Neural progenitor cell (in vitro differentiated cells): Measurements from ENCODE around the gene SLC6A18. TPM values are rescaled to one million over a fixed set of nuclear protein-coding genes. Genes with fewer than 3 reads are reported as not detected.

ENCODE experiments used
- DNase-seq: peaks from one replicate; pipeline ENCODE4 v3.0.0-alpha.2; 2016; ENCODE audit warnings: low spot score
- H2AFZ ChIP-seq: fragments of 200-600 bp; sonication (generic); replicated peaks from 2 replicates; pipeline ENCODE4 v1.6.1; 2016; ENCODE audit warnings: antibody characterized with exemption
- H3F3A ChIP-seq: fragments of 200-600 bp; sonication (generic); 2 replicates; pipeline ENCODE4 v1.6.1; 2016; ENCODE audit warnings: antibody characterized with exemption, low read depth
- H3K27ac ChIP-seq: fragments of 200-600 bp; sonication (generic); 2 replicates; pipeline ENCODE4 v1.5.1; 2016; ENCODE audit warnings: mild to moderate bottlenecking
- H3K27me3 ChIP-seq: fragments of 200-600 bp; sonication (generic); 2 replicates; pipeline ENCODE4 v1.6.1; 2016; ENCODE audit warnings: mild to moderate bottlenecking, moderate library complexity
- H3K36me3 ChIP-seq: fragments of 200-600 bp; sonication (generic); 2 replicates; pipeline ENCODE4 v1.5.1; 2016
- H3K4me1 ChIP-seq: fragments of 200-600 bp; sonication (generic); 2 replicates; pipeline ENCODE4 v1.6.1; 2016; ENCODE audit warnings: mixed run types
- H3K4me2 ChIP-seq: fragments of 200-600 bp; sonication (generic); 2 replicates; pipeline ENCODE4 v1.6.1; 2016
- H3K4me3 ChIP-seq: fragments of 200-600 bp; sonication (generic); 2 replicates; pipeline ENCODE4 v1.5.1; 2016
- H3K79me2 ChIP-seq: fragments of 200-600 bp; sonication (generic); 2 replicates; pipeline ENCODE4 v1.6.1; 2016; ENCODE audit warnings: low read depth
- H3K9ac ChIP-seq: fragments of 200-600 bp; sonication (generic); 2 replicates; pipeline ENCODE4 v1.6.1; 2016
- H3K9me3 ChIP-seq: fragments of 200-600 bp; sonication (generic); 2 replicates; pipeline ENCODE4 v1.5.1; 2016; ENCODE audit warnings: low read depth
- H4K20me1 ChIP-seq: fragments of 200-600 bp; sonication (generic); 2 replicates; pipeline ENCODE4 v1.6.1; 2016; ENCODE audit warnings: low read depth
- H3K27ac Mint-ChIP-seq: 3 replicates; pipeline ENCODE4 v1.8.0; 2021; ENCODE audit warnings: mixed read lengths
- H3K27me3 Mint-ChIP-seq: 2 replicates; pipeline ENCODE4 v1.8.0; 2022; ENCODE audit warnings: low read depth, mild to moderate bottlenecking, inconsistent platforms, moderate library complexity, mixed read lengths; ENCODE audit not compliant: insufficient read depth
- H3K36me3 Mint-ChIP-seq: 3 replicates; pipeline ENCODE4 v1.8.0; 2021; ENCODE audit warnings: mixed read lengths
- H3K4me1 Mint-ChIP-seq: 3 replicates; pipeline ENCODE4 v1.8.0; 2021; ENCODE audit warnings: mixed read lengths
- H3K4me3 Mint-ChIP-seq: 3 replicates; pipeline ENCODE4 v1.8.0; 2021; ENCODE audit warnings: mild to moderate bottlenecking, moderate library complexity, mixed read lengths
- H3K9me3 Mint-ChIP-seq: 3 replicates; pipeline ENCODE4 v1.8.0; 2020; ENCODE audit warnings: mixed read lengths
- CTCF ChIP-seq: fragments of 200-600 bp; sonication (generic); IDR thresholded peaks from 2 replicates; pipeline ENCODE4 v1.5.1; 2017; ENCODE audit warnings: antibody characterized with exemption, mild to moderate bottlenecking
- EZH2 ChIP-seq: fragments of 200-600 bp; sonication (generic); IDR thresholded peaks from 2 replicates; pipeline ENCODE4 v1.6.1; 2017; ENCODE audit warnings: antibody characterized with exemption, mild to moderate bottlenecking, moderate library complexity
- EZH2phosphoT487 ChIP-seq: fragments of 200-600 bp; sonication (generic); IDR thresholded peaks from 2 replicates; pipeline ENCODE4 v1.6.1; 2017; ENCODE audit warnings: antibody characterized with exemption
- total RNA-seq: library from RNA; depleted of rRNA; stranded (reverse); fragments of >200 nt; gene quantifications from 2 replicates; pipeline ENCODE4 v1.2.3, GENCODE V29; 2015; ENCODE audit warnings: low replicate concordance

The SLC6A18 gene
- total RNA-seq, 1 donor from 2014 or later = not detected

GRCh38 chr5:1235838-1236237 lies 10.7 kb downstream of the SLC6A18 start:
- no peak for TF ChIP-seq EZH2
- no peak for TF ChIP-seq CTCF
- TF ChIP-seq EZH2phosphoT487 = no peak
- no peaks in the 10 kb centered on the region for H3K9me3 ChIP-seq
- H3K4me1 Mint-ChIP-seq = no peaks in the 10 kb centered on the region
- H3F3A ChIP-seq = no peaks in the 10 kb centered on the region
- no peak overlapping the region for H3K27ac Mint-ChIP-seq
- H3K36me3 Mint-ChIP-seq = no peaks in the 10 kb centered on the region
- H3K4me3 Mint-ChIP-seq = no peak overlapping the region
- H3K4me2 ChIP-seq = no peak overlapping the region
- no peak overlapping the region for H3K27ac ChIP-seq
- peaks cover 19% of the 10 kb centered on the region for H3K9me3 Mint-ChIP-seq
- H3K4me1 ChIP-seq = no peaks in the 10 kb centered on the region
- H3K27me3 Mint-ChIP-seq = peaks cover 10% of the 10 kb centered on the region
- H3K27me3 ChIP-seq = no peaks in the 10 kb centered on the region
- H4K20me1 ChIP-seq = no peaks in the 10 kb centered on the region
- H3K79me2 ChIP-seq = no peaks in the 10 kb centered on the region
- H3K9ac ChIP-seq = no peak overlapping the region
- DNase-seq = no peak
- no peak overlapping the region for H3K4me3 ChIP-seq
- no peaks in the 10 kb centered on the region for H3K36me3 ChIP-seq
- no peak overlapping the region for H2AFZ ChIP-seq

- H3K9ac ChIP-seq = no peak overlapping the region
- peaks cover 5% of the 10 kb centered on the region for H3K4me1 ChIP-seq
- no peaks in the 10 kb centered on the region for H3K79me2 ChIP-seq
- H3K4me3 ChIP-seq = no peak overlapping the region
- H3K27ac Mint-ChIP-seq = no peak overlapping the region
- TF ChIP-seq EZH2 = no peak
- TF ChIP-seq CTCF = no peak
- H3K9me3 Mint-ChIP-seq = peaks cover 18% of the 10 kb centered on the region
- H3K36me3 ChIP-seq = no peaks in the 10 kb centered on the region
- peaks cover 8% of the 10 kb centered on the region for H3K27me3 Mint-ChIP-seq
- H3K27ac ChIP-seq = no peak overlapping the region
- no peak overlapping the region for H2AFZ ChIP-seq
- no peak for DNase-seq
- H4K20me1 ChIP-seq = no peaks in the 10 kb centered on the region
- no peaks in the 10 kb centered on the region for H3F3A ChIP-seq
- no peaks in the 10 kb centered on the region for H3K27me3 ChIP-seq
- H3K4me2 ChIP-seq = no peak overlapping the region
- H3K4me1 Mint-ChIP-seq = no peaks in the 10 kb centered on the region
- H3K36me3 Mint-ChIP-seq = no peaks in the 10 kb centered on the region
- no peak overlapping the region for H3K4me3 Mint-ChIP-seq
- H3K9me3 ChIP-seq = no peaks in the 10 kb centered on the region
These were observed 14.5 kb downstream of the SLC6A18 start for GRCh38 chr5:1239505-1240251.

- Histone ChIP-seq H3K9me3 (no peaks in the 10 kb centered on the region), H4K20me1 (peaks cover 9% of the 10 kb centered on the region), H3K27me3 (no peaks in the 10 kb centered on the region), H3K4me3 (no peak overlapping the region), H3K79me2 (no peaks in the 10 kb centered on the region), H3K4me2 (no peak overlapping the region), H3K36me3 (no peaks in the 10 kb centered on the region), H3K4me1 (peaks cover 5% of the 10 kb centered on the region), H2AFZ (no peak overlapping the region), H3F3A (no peaks in the 10 kb centered on the region), H3K9ac (no peak overlapping the region), H3K27ac (no peak overlapping the region)
- peaks cover 6% of the 10 kb centered on the region for H3K27me3 Mint-ChIP-seq
- H3K27ac Mint-ChIP-seq = no peak overlapping the region
- TF ChIP-seq EZH2phosphoT487 = no peak
- no peak for TF ChIP-seq CTCF
- no peak for DNase-seq
- no peak overlapping the region for H3K4me3 Mint-ChIP-seq
- peaks cover 13% of the 10 kb centered on the region for H3K9me3 Mint-ChIP-seq
- no peaks in the 10 kb centered on the region for H3K36me3 Mint-ChIP-seq
- H3K4me1 Mint-ChIP-seq = no peaks in the 10 kb centered on the region
These were observed 15.5 kb downstream of the SLC6A18 start for GRCh38 chr5:1240496-1241260.
